ENCODE data around the gene ZNF556.

ZNF556 gene

GRCh38 chr19:2867025-2867991 lies at the start of gene ZNF556:
ZNF556 (plus strand) TSS chr19:2867335; CDS start chr19:2867422, 87 bp downstream.
- DNase-seq (ENCODE audit: low read depth in 2 of 2): no peak

GRCh38 chr19:2819540-2820111 lies 47.5 kb upstream of the ZNF556 start, which contains the start of gene ZNF554:
ZNF554 (plus strand) TSS chr19:2819868; CDS start chr19:2820072, 204 bp downstream.
- DNase-seq (ENCODE audit: low read depth in 2 of 2): peak; percentile 95 to 98

GRCh38 chr19:2820112-2820702 lies 46.9 kb upstream of the ZNF556 start:
- DNase-seq (ENCODE audit: low read depth in 2 of 2): no peak

- no peak for DNase-seq (ENCODE audit: low read depth in 2 of 2)
Observed at GRCh38 chr19:2822846-2823245, 44.3 kb upstream of the ZNF556 start.

GRCh38 chr19:2823646-2824045 lies 43.5 kb upstream of the ZNF556 start:
- DNase-seq (ENCODE audit: low read depth in 2 of 2): no peak

- no peak for DNase-seq (ENCODE audit: low read depth in 2 of 2)
Observed at GRCh38 chr19:2824129-2824528, 43.0 kb upstream of the ZNF556 start.

GRCh38 chr19:2827022-2827421 lies 40.1 kb upstream of the ZNF556 start:
- no peak for DNase-seq (ENCODE audit: low read depth in 2 of 2)

- no peak for DNase-seq (ENCODE audit: low read depth in 2 of 2)
Observed at GRCh38 chr19:2827840-2828489, 39.2 kb upstream of the ZNF556 start.

- no peak for DNase-seq (ENCODE audit: low read depth in 2 of 2)
Observed at GRCh38 chr19:2834294-2834871, 32.8 kb upstream of the ZNF556 start.

GRCh38 chr19:2837430-2837829 lies 29.7 kb upstream of the ZNF556 start:
- no peak for DNase-seq (ENCODE audit: low read depth in 2 of 2)

GRCh38 chr19:2840794-2841791 lies 26.0 kb upstream of the ZNF556 start, which contains the start of gene ZNF555:
ZNF555 (plus strand) TSS chr19:2841475; CDS start chr19:2841573, 98 bp downstream.
- DNase-seq (ENCODE audit: low read depth in 2 of 2): peak; percentile 97 to 98

- no peak for DNase-seq (ENCODE audit: low read depth in 2 of 2)
Observed at GRCh38 chr19:2841855-2842574, 25.1 kb upstream of the ZNF556 start.

- no peak for DNase-seq (ENCODE audit: low read depth in 2 of 2)
Observed at GRCh38 chr19:2845107-2845506, 22.0 kb upstream of the ZNF556 start.

GRCh38 chr19:2846180-2846894 lies 20.8 kb upstream of the ZNF556 start:
- no peak for DNase-seq (ENCODE audit: low read depth in 2 of 2)

- DNase-seq (ENCODE audit: low read depth in 2 of 2): no peak
Observed at GRCh38 chr19:2847507-2847906, 19.6 kb upstream of the ZNF556 start.

GRCh38 chr19:2848616-2849015 lies 18.5 kb upstream of the ZNF556 start:
- no peak for DNase-seq (ENCODE audit: low read depth in 2 of 2)

- DNase-seq (ENCODE audit: low read depth in 2 of 2): no peak
Observed at GRCh38 chr19:2850256-2850925, 16.7 kb upstream of the ZNF556 start.

- DNase-seq (ENCODE audit: low read depth in 2 of 2): no peak
Observed at GRCh38 chr19:2852598-2852997, 14.5 kb upstream of the ZNF556 start.
